H1 (cell line): ENCODE results near the gene TACR2. TPM values are rescaled to one million over a fixed set of nuclear protein-coding genes. Genes with fewer than 3 reads are reported as not detected.

Source experiments
- EZH2 ChIP-seq: fragments of 200-600 bp; sonication (generic); IDR thresholded peaks from 2 replicates; pipeline ENCODE4 v1.7.1; 2012; ENCODE audit warnings: low read depth, mild to moderate bottlenecking, moderate library complexity, low read length, inconsistent platforms; ENCODE audit not compliant: severe bottlenecking
- polyA plus RNA-seq, 7 experiments: library from polyadenylated mRNA; depleted of rRNA in 3 of 7; stranded (reverse) in 5 of 7; unstranded in 2 of 7; fragments of >200 nt in 5 of 7; fragments of 200-250 nt in 2 of 7; gene quantifications; 1 replicate in 5 of 7; 2 replicates in 1 of 7; 4 replicates in 1 of 7; pipeline versions ENCODE4 v1.2.1 to v1.2.3, GENCODE V29; 2011 to 2013; ENCODE audit warnings: missing spikeins in 2 of 7, mixed read lengths in 2 of 7
- total RNA-seq: library from RNA; stranded (reverse); fragmentation: NEBNext Ultra II Directional; extraction: Animal tissue kit (Norgen Biotek cat#: 25700); gene quantifications from 2 replicates; pipeline ENCODE4 v1.2.1, GENCODE V29; 2021

Gene TACR2
- total and polyA plus RNA-seq, 2 of the 8 experiments (the other 6 are each of a cell fraction or from before 2014, with no cell fraction given): 0.06 TPM; not detected in 1

GRCh38 chr10:69374242-69374641, 42.5 kb downstream of the TACR2 start (continued):
- TF ChIP-seq EZH2: no peak
